ENCODE data around the gene MAP1A. TPM values are rescaled to one million over a fixed set of nuclear protein-coding genes. Genes with fewer than 3 reads are reported as not detected.

Gene MAP1A
- total and polyA plus RNA-seq, 2 experiments from 2014 or later, result 0.81 to 2.0 TPM

DNA sequence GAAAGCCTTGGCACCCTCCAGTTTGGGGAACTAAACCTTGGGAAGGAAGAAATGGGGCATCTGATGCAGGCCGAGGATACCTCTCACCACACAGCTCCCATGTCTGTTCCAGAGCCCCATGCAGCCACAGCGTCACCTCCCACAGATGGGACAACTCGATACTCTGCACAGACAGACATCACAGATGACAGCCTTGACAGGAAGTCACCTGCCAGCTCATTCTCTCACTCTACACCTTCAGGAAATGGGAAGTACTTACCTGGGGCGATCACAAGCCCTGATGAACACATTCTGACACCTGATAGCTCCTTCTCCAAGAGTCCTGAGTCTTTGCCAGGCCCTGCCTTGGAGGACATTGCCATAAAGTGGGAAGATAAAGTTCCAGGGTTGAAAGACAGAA is 7.7 kb downstream of the MAP1A start (continued):
- TF ChIP-seq, protein P1, sequence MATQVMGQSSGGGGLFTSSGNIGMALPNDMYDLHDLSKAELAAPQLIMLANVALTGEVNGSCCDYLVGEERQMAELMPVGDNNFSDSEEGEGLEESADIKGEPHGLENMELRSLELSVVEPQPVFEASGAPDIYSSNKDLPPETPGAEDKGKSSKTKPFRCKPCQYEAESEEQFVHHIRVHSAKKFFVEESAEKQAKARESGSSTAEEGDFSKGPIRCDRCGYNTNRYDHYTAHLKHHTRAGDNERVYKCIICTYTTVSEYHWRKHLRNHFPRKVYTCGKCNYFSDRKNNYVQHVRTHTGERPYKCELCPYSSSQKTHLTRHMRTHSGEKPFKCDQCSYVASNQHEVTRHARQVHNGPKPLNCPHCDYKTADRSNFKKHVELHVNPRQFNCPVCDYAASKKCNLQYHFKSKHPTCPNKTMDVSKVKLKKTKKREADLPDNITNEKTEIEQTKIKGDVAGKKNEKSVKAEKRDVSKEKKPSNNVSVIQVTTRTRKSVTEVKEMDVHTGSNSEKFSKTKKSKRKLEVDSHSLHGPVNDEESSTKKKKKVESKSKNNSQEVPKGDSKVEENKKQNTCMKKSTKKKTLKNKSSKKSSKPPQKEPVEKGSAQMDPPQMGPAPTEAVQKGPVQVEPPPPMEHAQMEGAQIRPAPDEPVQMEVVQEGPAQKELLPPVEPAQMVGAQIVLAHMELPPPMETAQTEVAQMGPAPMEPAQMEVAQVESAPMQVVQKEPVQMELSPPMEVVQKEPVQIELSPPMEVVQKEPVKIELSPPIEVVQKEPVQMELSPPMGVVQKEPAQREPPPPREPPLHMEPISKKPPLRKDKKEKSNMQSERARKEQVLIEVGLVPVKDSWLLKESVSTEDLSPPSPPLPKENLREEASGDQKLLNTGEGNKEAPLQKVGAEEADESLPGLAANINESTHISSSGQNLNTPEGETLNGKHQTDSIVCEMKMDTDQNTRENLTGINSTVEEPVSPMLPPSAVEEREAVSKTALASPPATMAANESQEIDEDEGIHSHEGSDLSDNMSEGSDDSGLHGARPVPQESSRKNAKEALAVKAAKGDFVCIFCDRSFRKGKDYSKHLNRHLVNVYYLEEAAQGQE (IDR thresholded peaks at IDR 0.05; ENCODE audit: unreplicated experiment), result no peak
- TF ChIP-seq ZNF114 (CRISPR knock-in tag; IDR thresholded peaks at IDR 0.05) (no peak), JUNB (IDR thresholded peaks at IDR 0.05; ENCODE audit: unreplicated experiment) (no peak), EZH2 (IDR thresholded peaks at IDR 0.05; ENCODE audit: low read depth, unreplicated experiment) (no peak)

DNA sequence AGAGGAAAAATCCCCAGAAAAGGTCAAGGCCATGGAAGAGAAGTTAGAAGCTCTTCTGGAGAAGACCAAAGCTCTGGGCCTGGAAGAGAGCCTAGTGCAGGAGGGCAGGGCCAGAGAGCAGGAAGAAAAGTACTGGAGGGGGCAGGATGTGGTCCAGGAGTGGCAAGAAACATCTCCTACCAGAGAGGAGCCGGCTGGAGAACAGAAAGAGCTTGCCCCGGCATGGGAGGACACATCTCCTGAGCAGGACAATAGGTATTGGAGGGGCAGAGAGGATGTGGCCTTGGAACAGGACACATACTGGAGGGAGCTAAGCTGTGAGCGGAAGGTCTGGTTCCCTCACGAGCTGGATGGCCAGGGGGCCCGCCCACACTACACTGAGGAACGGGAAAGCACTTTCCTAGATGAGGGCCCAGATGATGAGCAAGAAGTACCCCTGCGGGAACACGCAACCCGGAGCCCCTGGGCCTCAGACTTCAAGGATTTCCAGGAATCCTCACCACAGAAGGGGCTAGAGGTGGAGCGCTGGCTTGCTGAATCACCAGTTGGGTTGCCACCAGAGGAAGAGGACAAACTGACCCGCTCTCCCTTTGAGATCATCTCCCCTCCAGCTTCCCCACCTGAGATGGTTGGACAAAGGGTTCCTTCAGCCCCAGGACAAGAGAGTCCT is 9.0 kb downstream of the MAP1A start:
- Histone ChIP-seq H3F3A (replicated peaks; ENCODE audit: low read depth) (no peaks in the 10 kb centered on the region), H3K27me3 (ENCODE audit: insufficient read depth) (no peaks in the 10 kb centered on the region), H3K79me2 (replicated peaks; ENCODE audit: insufficient read depth) (no peaks in the 10 kb centered on the region), H3K36me3 (ENCODE audit: insufficient read depth) (no peaks in the 10 kb centered on the region), H3K4me2 (no peak overlapping the region), H4K20me1 (replicated peaks; ENCODE audit: insufficient read depth) (no peaks in the 10 kb centered on the region), H2AFZ (no peak overlapping the region), H3K4me3 (no peak overlapping the region), H3K27ac (ENCODE audit: low read depth) (no peak overlapping the region), H3K9me2 (ENCODE audit: insufficient read depth) (no peaks in the 10 kb centered on the region), H3K4me1 (ENCODE audit: insufficient read depth) (peaks cover 4% of the 10 kb centered on the region; the same call in 1 of the 2 replicates)
- H3K27me3 Mint-ChIP-seq (ENCODE audit: insufficient read depth, low read depth, poor library complexity), result peaks cover 14% of the 10 kb centered on the region
- H3K36me3 Mint-ChIP-seq (ENCODE audit: low read depth), result peaks cover 42% of the 10 kb centered on the region
- ATAC-seq, result no peak
- H3K27ac Mint-ChIP-seq, result no peak overlapping the region
- no peak for DNase-seq (ENCODE audit: low spot score)
- peaks cover 23% of the 10 kb centered on the region for H3K4me1 Mint-ChIP-seq
- peaks cover 18% of the 10 kb centered on the region for H3K9me3 Mint-ChIP-seq
- H3K4me3 Mint-ChIP-seq, result no peak overlapping the region
- TF ChIP-seq POLR2AphosphoS5 (IDR thresholded peaks at IDR 0.05; ENCODE audit: low read depth), result no peak
- TF ChIP-seq STAT1 (IDR thresholded peaks at IDR 0.05; ENCODE audit: unreplicated experiment), result no peak
- no peak for TF ChIP-seq JUNB (IDR thresholded peaks at IDR 0.05; ENCODE audit: unreplicated experiment)
- TF ChIP-seq ZNF331 (CRISPR knock-in tag; IDR thresholded peaks at IDR 0.05; ENCODE audit: low read depth), result no peak
- TF ChIP-seq, protein P1 (IDR thresholded peaks at IDR 0.05; ENCODE audit: unreplicated experiment), result no peak
- TF ChIP-seq NANOG (IDR thresholded peaks at IDR 0.05; ENCODE audit: borderline replicate concordance), result no peak
- TF ChIP-seq EZH2 (IDR thresholded peaks at IDR 0.05; ENCODE audit: low read depth, unreplicated experiment), result no peak
- TF ChIP-seq ZNF114 (CRISPR knock-in tag; IDR thresholded peaks at IDR 0.05), result no peak
- TF ChIP-seq, protein P2, sequence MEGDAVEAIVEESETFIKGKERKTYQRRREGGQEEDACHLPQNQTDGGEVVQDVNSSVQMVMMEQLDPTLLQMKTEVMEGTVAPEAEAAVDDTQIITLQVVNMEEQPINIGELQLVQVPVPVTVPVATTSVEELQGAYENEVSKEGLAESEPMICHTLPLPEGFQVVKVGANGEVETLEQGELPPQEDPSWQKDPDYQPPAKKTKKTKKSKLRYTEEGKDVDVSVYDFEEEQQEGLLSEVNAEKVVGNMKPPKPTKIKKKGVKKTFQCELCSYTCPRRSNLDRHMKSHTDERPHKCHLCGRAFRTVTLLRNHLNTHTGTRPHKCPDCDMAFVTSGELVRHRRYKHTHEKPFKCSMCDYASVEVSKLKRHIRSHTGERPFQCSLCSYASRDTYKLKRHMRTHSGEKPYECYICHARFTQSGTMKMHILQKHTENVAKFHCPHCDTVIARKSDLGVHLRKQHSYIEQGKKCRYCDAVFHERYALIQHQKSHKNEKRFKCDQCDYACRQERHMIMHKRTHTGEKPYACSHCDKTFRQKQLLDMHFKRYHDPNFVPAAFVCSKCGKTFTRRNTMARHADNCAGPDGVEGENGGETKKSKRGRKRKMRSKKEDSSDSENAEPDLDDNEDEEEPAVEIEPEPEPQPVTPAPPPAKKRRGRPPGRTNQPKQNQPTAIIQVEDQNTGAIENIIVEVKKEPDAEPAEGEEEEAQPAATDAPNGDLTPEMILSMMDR (conservative IDR thresholded peaks at IDR 0.05; ENCODE audit: low read depth in 2 of 2), result no peak
- TF ChIP-seq, protein P3, sequence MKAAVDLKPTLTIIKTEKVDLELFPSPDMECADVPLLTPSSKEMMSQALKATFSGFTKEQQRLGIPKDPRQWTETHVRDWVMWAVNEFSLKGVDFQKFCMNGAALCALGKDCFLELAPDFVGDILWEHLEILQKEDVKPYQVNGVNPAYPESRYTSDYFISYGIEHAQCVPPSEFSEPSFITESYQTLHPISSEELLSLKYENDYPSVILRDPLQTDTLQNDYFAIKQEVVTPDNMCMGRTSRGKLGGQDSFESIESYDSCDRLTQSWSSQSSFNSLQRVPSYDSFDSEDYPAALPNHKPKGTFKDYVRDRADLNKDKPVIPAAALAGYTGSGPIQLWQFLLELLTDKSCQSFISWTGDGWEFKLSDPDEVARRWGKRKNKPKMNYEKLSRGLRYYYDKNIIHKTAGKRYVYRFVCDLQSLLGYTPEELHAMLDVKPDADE (IDR thresholded peaks at IDR 0.05), result no peak
- no peak for TF ChIP-seq EZH2phosphoT487 (IDR thresholded peaks at IDR 0.05; ENCODE audit: unreplicated experiment)
- no peak for TF ChIP-seq CREB1 (CRISPR knock-in tag; IDR thresholded peaks at IDR 0.05; ENCODE audit: low read depth)
